ENCODE measurements around the gene SLC49A3.
"Not testable (repeated sequence)": the region's sequence is repeated elsewhere in the genome, so short reads cannot be mapped to it uniquely, and the experiment has no call there.

Gene SLC49A3

GRCh38 chr4:671769-672168, 17.2 kb downstream of the SLC49A3 start:
- no peak overlapping the region for H3K27ac ChIP-seq
- DNase-seq (ENCODE audit: low read depth, low spot score), result no peak

- not testable (repeated sequence) for H3K27ac ChIP-seq; DNase-seq (ENCODE audit: low read depth, low spot score)
Measured at GRCh38 chr4:669806-670559, 19.0 kb downstream of the SLC49A3 start.

GRCh38 chr4:668219-668618, 20.7 kb downstream of the SLC49A3 start:
- not testable (repeated sequence) for DNase-seq (ENCODE audit: low read depth, low spot score); H3K27ac ChIP-seq

- no peak for DNase-seq (ENCODE audit: low read depth, low spot score)
- no peak overlapping the region for H3K27ac ChIP-seq
Measured at GRCh38 chr4:667545-667925, 21.4 kb downstream of the SLC49A3 start.

- H3K27ac ChIP-seq, result no peak overlapping the region
- DNase-seq (ENCODE audit: low read depth, low spot score), result no peak
Measured at GRCh38 chr4:666822-667544, 22.0 kb downstream of the SLC49A3 start.

GRCh38 chr4:666436-666810, 22.5 kb downstream of the SLC49A3 start:
- no peak for DNase-seq (ENCODE audit: low read depth, low spot score)
- H3K27ac ChIP-seq, result no peak overlapping the region

- no peak overlapping the region for H3K27ac ChIP-seq
- DNase-seq (ENCODE audit: low read depth, low spot score), result no peak
Measured at GRCh38 chr4:665751-666435, 23.1 kb downstream of the SLC49A3 start.

- DNase-seq (ENCODE audit: low read depth, low spot score), result no peak
- no peak overlapping the region for H3K27ac ChIP-seq
Measured at GRCh38 chr4:665381-665750, 23.6 kb downstream of the SLC49A3 start.

GRCh38 chr4:664713-665231, 24.2 kb downstream of the SLC49A3 start:
- no peak for DNase-seq (ENCODE audit: low read depth, low spot score)
- no peak overlapping the region for H3K27ac ChIP-seq

GRCh38 chr4:663438-664428, 25.2 kb downstream of the SLC49A3 start:
- no peak overlapping the region for H3K27ac ChIP-seq
- no peak for DNase-seq (ENCODE audit: low read depth, low spot score)

- no peak for DNase-seq (ENCODE audit: low read depth, low spot score)
Measured at GRCh38 chr4:663046-663437, 25.9 kb downstream of the SLC49A3 start.

GRCh38 chr4:661881-662761, 26.8 kb downstream of the SLC49A3 start:
- no peak overlapping the region for H3K27ac ChIP-seq
- no peak for DNase-seq (ENCODE audit: low read depth, low spot score)

More at GRCh38 chr4:663046-663437, 25.9 kb downstream of the SLC49A3 start:
- no peak overlapping the region for H3K27ac ChIP-seq

- DNase-seq (ENCODE audit: low read depth, low spot score), result no peak
- no peak overlapping the region for H3K27ac ChIP-seq
Measured at GRCh38 chr4:661231-661630, 27.7 kb downstream of the SLC49A3 start.

GRCh38 chr4:660401-660800, 28.6 kb downstream of the SLC49A3 start:
- DNase-seq (ENCODE audit: low read depth, low spot score), result no peak
- H3K27ac ChIP-seq, result no peak overlapping the region

GRCh38 chr4:659851-660250, 29.1 kb downstream of the SLC49A3 start:
- H3K27ac ChIP-seq, result no peak overlapping the region
- DNase-seq (ENCODE audit: low read depth, low spot score), result no peak

GRCh38 chr4:658681-659667, 30.0 kb downstream of the SLC49A3 start:
- no peak overlapping the region for H3K27ac ChIP-seq
- no peak for DNase-seq (ENCODE audit: low read depth, low spot score)

- H3K27ac ChIP-seq, result no peak overlapping the region
- no peak for DNase-seq (ENCODE audit: low read depth, low spot score)
Measured at GRCh38 chr4:657834-658667, 30.9 kb downstream of the SLC49A3 start.

All from epithelial cell of prostate (primary cell).